ENCODE results near the gene OLFML1. TPM values are rescaled to one million over a fixed set of nuclear protein-coding genes. Genes with fewer than 3 reads are reported as not detected.

The OLFML1 gene
- total and polyA plus RNA-seq, 2 of the 8 experiments (the other 6 are each of a cell fraction or from before 2014, with no cell fraction given): 0.24 TPM; not detected in 1

- Histone ChIP-seq H2BK120ac (replicated peaks; ENCODE audit: low read depth, low read length) (no peak overlapping the region), H3K4ac (replicated peaks; ENCODE audit: insufficient read length, low read depth, low read length) (no peak overlapping the region), H4K5ac (ENCODE audit: insufficient read length, low read depth, low read length) (no peak overlapping the region), H3K4me2 (ENCODE audit: insufficient read depth in 1 of 2, low read depth in 2 of 2, low read length in 2 of 2) (no peak overlapping the region), H3K79me1 (ENCODE audit: low read depth, low read length) (no peaks in the 10 kb centered on the region), H4K8ac (ENCODE audit: extremely low read depth, insufficient read depth, low read length) (no peak overlapping the region), H3K4me3 (ENCODE audit: extremely low read depth in 1 of 4, insufficient read depth in 2 of 4, low read depth in 3 of 4, low read length in 4 of 4) (no peak overlapping the region), H4K20me1 (replicated peaks in 1 of 2; ENCODE audit: control insufficient read depth in 1 of 2, insufficient read depth in 2 of 2, low read length in 2 of 2) (no peaks in the 10 kb centered on the region), H3K36me3 (ENCODE audit: control insufficient read depth in 2 of 4, insufficient read depth in 4 of 4, low read length in 3 of 4) (no peaks in the 10 kb centered on the region), H2AK5ac (ENCODE audit: low read depth, low read length) (no peak overlapping the region), H3K79me2 (ENCODE audit: control insufficient read depth in 1 of 2, insufficient read depth in 2 of 2, low read length in 2 of 2) (no peaks in the 10 kb centered on the region), H3K56ac (replicated peaks; ENCODE audit: insufficient read length, low read depth, low read length) (no peak overlapping the region), H3K9ac (replicated peaks in 1 of 4; ENCODE audit: extremely low read depth in 1 of 4, low read depth in 3 of 4, low read length in 3 of 4) (no peak overlapping the region), H4K91ac (replicated peaks; ENCODE audit: insufficient read length, low read length) (no peak overlapping the region), H3K27ac (ENCODE audit: low read depth, low read length) (no peak overlapping the region), H3K23ac (ENCODE audit: insufficient read length) (no peak overlapping the region), H3K9me3 (ENCODE audit: insufficient read depth in 2 of 2, low read depth in 1 of 2, low read length in 1 of 2) (no peaks in the 10 kb centered on the region), H3K4me1 (replicated peaks in 1 of 4; ENCODE audit: control insufficient read depth in 3 of 4, insufficient read depth in 4 of 4, low read length in 3 of 4) (no peaks in the 10 kb centered on the region; a peak in 2 of 7 replicates), H3K14ac (ENCODE audit: insufficient read length) (no peak overlapping the region), H2BK20ac (ENCODE audit: low read length) (no peak overlapping the region), H3K27me3 (replicated peaks in 1 of 4; ENCODE audit: control insufficient read depth in 3 of 4, extremely low read depth in 1 of 4, insufficient read depth in 3 of 4, low read length in 3 of 4) (no peaks in the 10 kb centered on the region), H2AFZ (ENCODE audit: low read length) (no peak overlapping the region), H2BK12ac (ENCODE audit: low read depth, low read length) (no peak overlapping the region), H2BK15ac (ENCODE audit: low read length) (no peak overlapping the region), H3K18ac (ENCODE audit: extremely low read depth, low read length) (no peak overlapping the region), H3K23me2 (ENCODE audit: low read depth, low read length) (no peaks in the 10 kb centered on the region), H2BK5ac (ENCODE audit: low read depth, low read length) (no peak overlapping the region)
- POLR2A ChIA-PET (ENCODE audit: partially characterized antibody): no interaction called here
- TF ChIP-seq TAF7 (optimal IDR thresholded peaks at IDR 0.05; ENCODE audit: borderline replicate concordance, low read depth, low read length): no peak
- TF ChIP-seq RAD21 (IDR thresholded peaks at IDR 0.05 in 1 of 2, conservative IDR thresholded peaks at IDR 0.05 in 1 of 2; ENCODE audit: low read depth in 2 of 2, low read length in 2 of 2): no peak
- no peak for TF ChIP-seq ASH2L (IDR thresholded peaks at IDR 0.05; ENCODE audit: low read length)
- no peak for FAIRE-seq
- no peak for DNase-seq (ENCODE audit: low read depth in 1 of 2, low spot score in 2 of 2)
- CTCF ChIA-PET (ENCODE audit: partially characterized antibody): interaction anchor here (0.6 to 2.7 kb wide), 11 partner anchors 15 to 263 kb away, joined by 3 to 34 read pairs (median 4); partner anchors contain the start of gene OR5P2
These were observed 48.7 kb downstream of the OLFML1 start for GRCh38 chr11:7534042-7534378.
